ENCODE results near the gene ADAP2.
"Not testable (repeated sequence)": the region's sequence is repeated elsewhere in the genome, so short reads cannot be mapped to it uniquely, and the experiment has no call there.

Gene ADAP2

GRCh38 chr17:30921544-30922196 is at the start of gene ADAP2:
Gene ADAP2, plus strand, starts transcription at chr17:30921945. Its CDS starts 70 bp downstream, at chr17:30922015.
- H3K27ac ChIP-seq, result peak within 1 kb of the TSS; percentile 57; the same call in 1 of the 2 replicates
- TF ChIP-seq CTCF (conservative IDR thresholded peaks at IDR 0.05), result no peak; the same call in 1 of the 2 replicates

- H3K27ac ChIP-seq, result no peak overlapping the region
- TF ChIP-seq CTCF (conservative IDR thresholded peaks at IDR 0.05), result no peak
Observed at GRCh38 chr17:30886187-30886586, 35.6 kb upstream of the ADAP2 start.

- no peak for TF ChIP-seq CTCF (conservative IDR thresholded peaks at IDR 0.05)
- no peak overlapping the region for H3K27ac ChIP-seq
Observed at GRCh38 chr17:30894236-30894635, 27.5 kb upstream of the ADAP2 start.

GRCh38 chr17:30897311-30897710 is 24.4 kb upstream of the ADAP2 start:
- TF ChIP-seq CTCF (conservative IDR thresholded peaks at IDR 0.05), result no peak
- no peak overlapping the region for H3K27ac ChIP-seq

- peak overlapping the region; percentile 93 for H3K27ac ChIP-seq
- TF ChIP-seq CTCF (conservative IDR thresholded peaks at IDR 0.05), result no peak
Observed at GRCh38 chr17:30905742-30906100, 16.0 kb upstream of the ADAP2 start.

- H3K27ac ChIP-seq, result peak within 1 kb of the TSS; percentile 93
- no peak for TF ChIP-seq CTCF (conservative IDR thresholded peaks at IDR 0.05)
Observed at GRCh38 chr17:30906101-30906911, 15.4 kb upstream of the ADAP2 start, which contains the start of gene TEFM. Gene TEFM, minus strand, starts transcription at chr17:30906238. Its CDS starts 40 bp downstream, at chr17:30906198.

GRCh38 chr17:30908717-30909420 is 12.9 kb upstream of the ADAP2 start:
- no peak overlapping the region for H3K27ac ChIP-seq
- no peak for TF ChIP-seq CTCF (conservative IDR thresholded peaks at IDR 0.05)

- not testable (repeated sequence) for H3K27ac ChIP-seq
Observed at GRCh38 chr17:30910151-30910550, 11.6 kb upstream of the ADAP2 start.
